Posterior vena cava (tissue), 2 donors: Measurements from ENCODE around the gene PRDM16. TPM values are rescaled to one million over a fixed set of nuclear protein-coding genes. Genes with fewer than 3 reads are reported as not detected.

Experiments used
- DNase-seq: peaks from one replicate; pipeline ENCODE4 v3.0.0-alpha.2; 2020; ENCODE audit warnings: low spot score
- intact Hi-C, 2 donors: fragments of 100-400 bp; cut with DNase I; formaldehyde crosslinking; loops; one replicate each; pipeline versions ENCODE4 v1.14.1 to v1.14.2; 2022 to 2023
- total RNA-seq, 2 donors: library from RNA; stranded (reverse); fragmentation: NEBNext Ultra II Directional; extraction: Animal tissue kit (Norgen Biotek cat#: 25700); gene quantifications; one replicate each; pipeline ENCODE4 v1.2.1, GENCODE V29; 2021
- donor health status: DM: yes; HTN: yes; CAD: no.
- donor health status: DM: yes; HTN: yes; CAD: no.

Gene PRDM16
- total RNA-seq, 2 donors from 2014 or later = 15.8 to 21.1 TPM

DNA sequence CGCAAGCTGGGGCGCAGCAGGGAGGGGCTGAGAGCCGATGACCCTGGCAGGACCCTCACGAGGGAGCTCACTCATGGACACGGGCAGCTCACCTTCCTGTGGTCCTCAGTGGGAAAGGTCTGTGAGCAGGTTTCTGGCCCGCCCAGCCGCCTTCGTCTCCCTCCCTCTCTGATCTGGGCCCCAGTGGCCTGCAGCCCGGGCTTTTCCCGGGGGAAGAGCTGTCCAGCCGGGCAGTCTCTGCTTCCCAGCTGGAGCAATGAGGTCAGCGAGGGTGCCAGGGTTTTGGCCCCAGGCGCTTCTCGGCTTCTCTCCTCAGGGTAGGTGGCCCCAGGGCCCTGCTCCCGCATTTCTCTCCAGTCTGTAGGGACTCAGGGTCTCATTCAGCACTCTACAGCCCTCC is 363.3 kb downstream of the PRDM16 start:
- intact Hi-C loops = no loop called here
- no peak for DNase-seq

DNA sequence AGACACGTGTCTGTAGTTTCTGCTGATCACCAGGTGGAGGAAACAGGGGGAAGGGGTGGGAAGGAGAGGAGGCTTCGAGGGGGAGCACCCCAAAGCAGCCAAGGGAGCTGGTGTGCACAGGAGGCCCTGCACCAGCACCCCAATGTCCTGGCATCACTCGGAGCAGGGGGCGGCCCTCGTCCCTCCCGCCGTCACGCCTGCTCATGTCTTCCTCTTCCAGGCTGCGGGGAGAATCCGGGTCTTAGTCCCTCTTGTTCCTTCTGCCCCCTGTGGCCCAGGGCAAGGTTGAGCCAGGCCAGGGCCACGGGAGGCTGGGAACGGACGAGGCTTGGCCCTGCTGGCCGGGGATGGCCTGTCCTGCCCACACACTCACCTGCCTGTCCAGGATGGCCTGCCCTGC is 364.1 kb downstream of the PRDM16 start:
- intact Hi-C loops = no loop called here

DNA sequence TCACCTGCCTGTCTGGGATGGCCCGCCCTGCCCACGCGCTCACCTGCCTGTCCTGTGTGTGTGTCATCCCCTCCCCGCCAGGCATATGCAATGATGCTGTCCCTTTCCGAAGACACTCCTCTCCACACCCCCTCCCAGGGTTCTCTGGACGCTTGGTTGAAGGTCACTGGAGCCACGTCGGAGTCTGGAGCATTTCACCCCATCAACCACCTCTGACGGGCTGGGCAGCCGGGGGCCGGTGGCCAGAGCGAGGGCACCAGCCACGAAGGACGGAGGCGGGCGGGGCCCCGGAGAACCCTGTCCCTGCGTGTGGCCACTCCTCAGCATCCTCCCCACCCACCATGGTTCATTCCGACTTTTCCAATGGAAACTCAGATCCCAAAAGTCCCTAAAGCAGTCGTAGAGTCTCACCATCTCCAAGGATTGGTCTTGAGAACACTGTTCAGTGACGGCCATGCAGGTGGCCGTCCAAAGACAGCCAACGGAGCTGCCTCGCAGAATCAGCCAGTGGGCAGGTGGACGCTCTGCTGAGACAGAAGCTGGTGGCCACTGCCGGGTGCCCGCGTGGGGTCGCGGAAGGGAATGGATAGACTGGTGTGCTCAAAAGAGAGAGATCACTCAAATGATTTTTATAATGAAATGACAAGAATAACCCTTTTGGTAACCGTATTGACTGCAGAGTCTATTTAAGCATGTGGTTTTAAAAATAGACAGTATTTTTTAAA is 364.8 kb downstream of the PRDM16 start:
- DNase-seq = no peak
- intact Hi-C loops = no loop called here

More for the DNA sequence above, 364.1 kb downstream of the PRDM16 start:
- no peak for DNase-seq

DNA sequence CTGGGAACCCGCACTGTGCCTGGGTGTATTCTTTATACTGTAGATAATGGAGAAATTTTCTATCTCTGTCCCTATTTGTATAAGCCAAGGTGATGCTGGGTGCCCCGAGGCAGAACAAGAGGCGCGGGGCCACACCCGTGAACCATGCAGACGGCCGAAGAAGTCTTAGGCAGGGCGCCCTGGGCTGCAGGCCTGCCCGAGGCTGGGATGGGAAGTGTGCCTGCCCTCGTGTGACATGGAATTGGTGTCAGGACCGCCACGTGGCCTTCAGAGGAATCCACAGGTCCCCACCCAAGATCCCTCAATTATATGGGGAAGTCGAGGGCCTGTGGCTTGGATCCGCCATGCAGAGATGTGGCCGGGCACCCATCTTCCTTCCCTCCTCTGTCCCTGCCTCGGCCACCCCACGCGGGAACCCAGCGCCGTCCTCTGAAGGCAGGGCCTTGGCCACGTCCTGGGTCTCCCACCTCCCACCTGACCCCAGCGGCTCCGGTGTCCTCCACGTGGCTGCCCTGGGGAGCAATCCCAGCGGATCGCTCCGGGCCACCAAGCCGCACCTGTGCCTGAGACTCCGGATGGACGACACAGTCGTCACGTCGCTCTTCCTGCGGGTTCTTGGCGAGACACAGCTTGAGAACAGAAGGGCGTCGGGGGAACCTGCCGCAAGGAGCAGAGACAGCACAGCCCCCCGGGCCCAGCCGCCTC is 365.6 kb downstream of the PRDM16 start:
- intact Hi-C loops = no loop called here
- DNase-seq = no peak

DNA sequence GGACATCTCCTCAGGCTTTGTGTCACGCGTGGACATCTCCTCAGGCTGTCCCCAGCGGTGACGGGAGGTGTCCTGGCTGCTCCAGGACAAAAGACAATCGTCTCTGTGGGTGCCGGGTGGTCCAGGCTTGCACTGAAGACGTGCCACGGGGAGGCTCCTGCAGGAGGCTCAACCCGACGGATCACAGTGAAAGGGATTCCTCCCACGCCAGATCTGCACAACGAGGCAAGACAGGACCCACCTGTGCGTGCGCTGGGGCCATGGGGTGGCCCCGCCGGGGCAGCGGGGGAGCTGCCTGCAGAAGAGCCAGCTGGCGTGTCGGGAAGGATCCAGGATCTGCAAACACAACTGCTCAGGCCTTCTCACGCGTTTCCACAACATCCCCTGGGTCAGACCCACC is 366.7 kb downstream of the PRDM16 start:
- intact Hi-C loops = no loop called here
- no peak for DNase-seq

GRCh38 chr1:3436451-3436850 is 367.4 kb downstream of the PRDM16 start:
- DNase-seq = no peak
- intact Hi-C loops = no loop called here

DNA sequence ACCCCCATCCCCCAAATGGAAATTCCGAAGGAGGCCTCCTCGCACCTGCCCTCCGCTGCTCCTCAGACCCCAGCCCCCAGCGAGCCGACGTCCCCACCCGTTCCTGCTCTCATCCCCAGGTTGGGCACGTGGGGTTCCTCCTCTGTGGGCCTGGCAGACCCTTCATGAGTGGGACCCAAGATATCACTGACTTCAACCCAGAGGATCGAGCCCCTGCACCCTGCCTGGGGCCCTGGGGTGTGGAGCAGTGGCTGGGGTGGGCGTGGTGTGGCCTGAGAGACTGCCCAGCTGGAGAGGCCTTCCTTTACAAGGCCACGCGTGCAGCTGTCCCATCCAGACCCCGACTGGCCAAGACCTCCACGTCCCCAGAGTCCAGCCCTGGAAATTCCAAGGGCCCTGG is 367.9 kb downstream of the PRDM16 start:
- no peak for DNase-seq
- intact Hi-C loops = no loop called here

GRCh38 chr1:3438661-3439180 is 369.7 kb downstream of the PRDM16 start:
- intact Hi-C loops = no loop called here
- DNase-seq = no peak

- intact Hi-C loops = no loop called here
- no peak for DNase-seq
Measured at GRCh38 chr1:3439346-3440299, 370.6 kb downstream of the PRDM16 start.

DNA sequence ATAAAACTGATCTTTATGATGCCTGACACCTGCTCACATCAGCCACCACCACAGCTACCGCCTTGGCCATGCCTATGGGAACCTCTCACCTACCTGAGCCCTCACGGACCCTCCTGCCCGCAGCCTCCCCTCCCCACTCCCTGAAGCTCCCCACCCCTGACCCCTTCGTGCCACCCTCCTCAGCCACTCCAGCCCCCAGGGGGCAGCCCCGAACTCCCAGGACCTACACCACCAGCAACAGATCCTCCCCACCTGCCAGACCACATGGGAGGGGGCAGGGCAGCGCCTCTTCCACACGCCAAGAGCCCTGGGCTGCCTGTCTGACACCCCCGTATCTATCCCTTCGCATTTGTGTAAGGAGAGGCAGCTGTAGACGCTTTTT is 371.3 kb downstream of the PRDM16 start:
- intact Hi-C loops = no loop called here
- DNase-seq = no peak

GRCh38 chr1:3440711-3441409 is 371.9 kb downstream of the PRDM16 start:
- intact Hi-C loops = no loop called here
- DNase-seq = no peak

- DNase-seq = no peak
- intact Hi-C loops = no loop called here
Measured at GRCh38 chr1:3441410-3441847, 372.4 kb downstream of the PRDM16 start.

- intact Hi-C loops = no loop called here
- no peak for DNase-seq
Measured at GRCh38 chr1:3441880-3442279, 372.9 kb downstream of the PRDM16 start.

- DNase-seq = no peak
- intact Hi-C loops = no loop called here
Measured at GRCh38 chr1:3442331-3442730, 373.3 kb downstream of the PRDM16 start.

DNA sequence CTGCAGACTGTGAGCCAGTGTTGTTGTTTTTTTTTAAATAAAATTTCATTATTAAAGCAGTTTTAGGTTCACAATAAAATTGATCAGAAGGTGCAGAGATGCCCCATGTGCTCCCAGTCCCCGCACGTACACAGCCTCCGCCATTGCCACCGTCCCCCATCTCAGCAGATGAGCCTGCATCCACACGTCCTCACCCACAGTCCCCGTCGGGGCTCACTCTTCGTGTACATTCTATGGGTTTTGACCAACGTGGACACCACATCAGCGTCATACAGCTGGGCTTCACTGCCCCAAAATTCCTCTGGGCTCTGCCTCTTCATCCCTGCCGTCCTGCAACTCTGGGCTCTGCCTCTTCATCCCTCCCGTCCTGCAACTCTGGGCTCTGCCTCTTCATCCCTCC is 373.9 kb downstream of the PRDM16 start:
- no peak for DNase-seq
- intact Hi-C loops = no loop called here

GRCh38 chr1:3443807-3444206 is 374.8 kb downstream of the PRDM16 start:
- intact Hi-C loops = no loop called here
- no peak for DNase-seq

DNA sequence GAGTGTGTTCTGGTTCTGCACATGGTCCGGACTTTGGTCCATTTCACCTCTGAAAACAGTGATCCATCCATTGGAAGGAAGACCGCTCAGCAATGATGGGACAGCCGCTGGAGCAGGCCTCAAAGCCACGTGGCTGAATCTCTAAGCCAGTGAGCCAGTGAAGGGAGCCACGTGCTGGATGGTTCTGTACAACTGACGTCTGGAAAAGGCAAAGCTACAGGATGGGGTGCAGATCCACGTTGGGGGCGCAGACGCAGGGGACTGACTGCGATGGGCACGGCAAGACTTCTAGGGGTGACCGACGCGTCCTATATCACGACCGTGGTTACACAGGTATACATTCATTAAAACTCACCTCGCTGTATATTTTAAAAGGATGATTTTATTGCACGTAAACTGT is 375.3 kb downstream of the PRDM16 start:
- DNase-seq = no peak
- intact Hi-C loops = no loop called here

GRCh38 chr1:3444736-3445135 is 375.7 kb downstream of the PRDM16 start:
- intact Hi-C loops = no loop called here
- DNase-seq = no peak

DNA sequence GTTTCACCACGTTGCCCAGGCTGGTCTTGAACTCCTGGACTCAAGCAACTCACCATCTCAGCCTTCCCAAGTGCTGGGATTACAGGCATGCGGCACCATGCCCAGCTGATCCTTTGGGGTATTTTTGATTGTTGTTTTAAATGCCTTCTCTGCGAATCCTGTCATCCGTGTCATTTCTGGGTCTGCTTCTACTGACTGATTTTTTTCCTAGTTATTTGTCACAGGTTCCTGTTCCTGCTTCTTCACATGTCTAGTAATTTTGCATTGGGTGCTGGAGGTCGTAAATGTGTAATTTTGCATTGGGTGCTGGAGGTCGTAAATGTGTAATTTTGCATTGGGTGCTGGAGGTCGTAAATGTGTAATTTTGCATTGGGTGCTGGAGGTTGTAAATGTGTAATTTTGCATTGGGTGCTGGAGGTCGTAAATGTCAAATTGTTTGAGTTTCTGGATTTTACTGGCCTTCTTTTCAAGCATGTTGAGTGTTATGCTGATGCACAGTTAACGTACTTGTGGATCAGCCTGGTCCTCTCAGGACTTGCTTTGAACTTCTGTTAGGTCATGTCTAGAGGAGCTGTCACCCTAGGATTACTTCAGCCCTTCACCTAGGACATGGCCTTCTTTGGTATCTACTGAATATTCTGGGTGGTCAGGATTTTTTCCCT is 381.3 kb downstream of the PRDM16 start:
- no peak for DNase-seq
- intact Hi-C loops = loop anchor here in 1 of 2 donors (5.0 kb wide), 2 partner anchors 622 to 1312 kb away; no protein-coding TSS in a partner anchor
